ENCODE results near the gene TGM1.

DNA sequence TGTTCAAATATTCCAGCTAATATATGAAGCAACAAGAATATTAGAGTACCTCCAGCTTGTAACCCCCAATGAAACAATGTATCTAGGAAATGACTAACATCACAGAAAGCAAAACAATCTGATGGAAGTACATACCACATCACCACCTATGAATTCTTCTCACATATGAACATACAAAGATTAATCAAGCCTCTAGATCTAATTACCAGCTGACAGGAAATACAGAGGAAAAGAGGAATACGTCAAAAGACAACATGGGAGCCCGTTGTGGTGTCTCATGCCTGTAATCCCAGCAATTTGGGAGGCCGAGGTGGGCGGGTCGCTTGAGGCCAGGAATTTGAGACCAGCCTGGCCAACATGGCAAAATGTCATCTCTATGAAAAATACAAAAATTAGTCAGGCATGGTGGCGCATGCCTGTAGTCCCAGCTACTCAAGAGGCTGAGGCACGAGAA lies 38.3 kb downstream of the TGM1 start:
- TF ChIP-seq, protein P1, sequence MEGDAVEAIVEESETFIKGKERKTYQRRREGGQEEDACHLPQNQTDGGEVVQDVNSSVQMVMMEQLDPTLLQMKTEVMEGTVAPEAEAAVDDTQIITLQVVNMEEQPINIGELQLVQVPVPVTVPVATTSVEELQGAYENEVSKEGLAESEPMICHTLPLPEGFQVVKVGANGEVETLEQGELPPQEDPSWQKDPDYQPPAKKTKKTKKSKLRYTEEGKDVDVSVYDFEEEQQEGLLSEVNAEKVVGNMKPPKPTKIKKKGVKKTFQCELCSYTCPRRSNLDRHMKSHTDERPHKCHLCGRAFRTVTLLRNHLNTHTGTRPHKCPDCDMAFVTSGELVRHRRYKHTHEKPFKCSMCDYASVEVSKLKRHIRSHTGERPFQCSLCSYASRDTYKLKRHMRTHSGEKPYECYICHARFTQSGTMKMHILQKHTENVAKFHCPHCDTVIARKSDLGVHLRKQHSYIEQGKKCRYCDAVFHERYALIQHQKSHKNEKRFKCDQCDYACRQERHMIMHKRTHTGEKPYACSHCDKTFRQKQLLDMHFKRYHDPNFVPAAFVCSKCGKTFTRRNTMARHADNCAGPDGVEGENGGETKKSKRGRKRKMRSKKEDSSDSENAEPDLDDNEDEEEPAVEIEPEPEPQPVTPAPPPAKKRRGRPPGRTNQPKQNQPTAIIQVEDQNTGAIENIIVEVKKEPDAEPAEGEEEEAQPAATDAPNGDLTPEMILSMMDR (IDR thresholded peaks at IDR 0.05) = no peak
- TF ChIP-seq POLR2A (IDR thresholded peaks at IDR 0.05) = no peak
